Hepatocyte (in vitro differentiated cells): ENCODE results near the gene VEGFB. TPM values are rescaled to one million over a fixed set of nuclear protein-coding genes. Genes with fewer than 3 reads are reported as not detected.

ENCODE experiments used
- DNase-seq: peaks from one replicate; pipeline ENCODE4 v3.0.0-alpha.2; 2016; ENCODE audit warnings: low spot score
- H2AFZ ChIP-seq: fragments of 200-600 bp; sonication (generic); 2 replicates; pipeline ENCODE4 v1.6.0; 2016; ENCODE audit warnings: antibody characterized with exemption, mild to moderate bottlenecking
- H3K27ac ChIP-seq: fragments of 200-600 bp; sonication (generic); 2 replicates; pipeline ENCODE4 v1.5.1; 2016; ENCODE audit warnings: mild to moderate bottlenecking
- H3K27me3 ChIP-seq: fragments of 200-600 bp; sonication (generic); 2 replicates; pipeline ENCODE4 v1.6.1; 2016
- H3K36me3 ChIP-seq: fragments of 200-600 bp; sonication (generic); replicated peaks from 2 replicates; pipeline ENCODE4 v1.5.1; 2016; ENCODE audit warnings: low read depth; ENCODE audit not compliant: insufficient read depth
- H3K4me1 ChIP-seq: fragments of 200-600 bp; sonication (generic); 2 replicates; pipeline ENCODE4 v1.5.1; 2016; ENCODE audit warnings: mild to moderate bottlenecking, moderate library complexity; ENCODE audit not compliant: insufficient read depth
- H3K4me2 ChIP-seq: fragments of 200-600 bp; sonication (generic); 2 replicates; pipeline ENCODE4 v1.6.0; 2016
- H3K4me3 ChIP-seq: fragments of 200-600 bp; sonication (generic); 2 replicates; pipeline ENCODE4 v1.5.1; 2016; ENCODE audit warnings: mild to moderate bottlenecking
- H3K79me2 ChIP-seq: fragments of 200-600 bp; sonication (generic); 2 replicates; pipeline ENCODE4 v1.6.0; 2017; ENCODE audit warnings: mild to moderate bottlenecking
- H3K9me2 ChIP-seq: fragments of 200-600 bp; sonication (generic); replicated peaks from 2 replicates; pipeline ENCODE4 v1.6.0; 2017; ENCODE audit warnings: mild to moderate bottlenecking; ENCODE audit not compliant: insufficient read depth
- H3K9me3 ChIP-seq: fragments of 200-600 bp; sonication (generic); 2 replicates; pipeline ENCODE4 v1.5.1; 2016; ENCODE audit warnings: low read depth, mild to moderate bottlenecking
- H4K20me1 ChIP-seq: fragments of 200-600 bp; sonication (generic); 2 replicates; pipeline ENCODE4 v1.6.0; 2016; ENCODE audit warnings: mild to moderate bottlenecking; ENCODE audit not compliant: insufficient read depth, poor library complexity, severe bottlenecking
- CTCF ChIP-seq: fragments of 200-600 bp; sonication (generic); IDR thresholded peaks from 2 replicates; pipeline ENCODE4 v1.5.1; 2016; ENCODE audit warnings: antibody characterized with exemption, mild to moderate bottlenecking; ENCODE audit not compliant: poor library complexity
- EZH2 ChIP-seq: fragments of 200-600 bp; sonication (generic); IDR thresholded peaks from 2 replicates; pipeline ENCODE4 v1.6.1; 2016; ENCODE audit warnings: antibody characterized with exemption, mild to moderate bottlenecking, borderline replicate concordance
- EZH2phosphoT487 ChIP-seq: fragments of 200-600 bp; sonication (generic); IDR thresholded peaks from one replicate; pipeline ENCODE4 v1.6.1; 2018; ENCODE audit warnings: antibody characterized with exemption, mild to moderate bottlenecking, low read depth, moderate library complexity; ENCODE audit not compliant: unreplicated experiment, severe bottlenecking
- WGBS: methylation state at CpG from one replicate; pipeline ENCODE4 v1.1.6; 2016; ENCODE audit warnings: low lambda C conversion rate; ENCODE audit errors: missing lambda C conversion rate; 5-methylcytosine and 5-hydroxymethylcytosine counted together
- polyA plus RNA-seq: library from polyadenylated mRNA; unstranded; fragments of >200 nt; fragmentation: Nextera tagmentation; extraction: Ambion mirVana; gene quantifications from 2 replicates; pipeline ENCODE4 v1.2.1, GENCODE V29; 2016
- total RNA-seq: library from RNA; depleted of rRNA; stranded (reverse); fragments of >200 nt; gene quantifications from 2 replicates; pipeline ENCODE4 v1.2.3, GENCODE V29; 2014

The VEGFB gene
- total and polyA plus RNA-seq, 2 experiments from 2014 or later: 29.1 to 116 TPM

- TF ChIP-seq EZH2phosphoT487: no peak
- no peak for TF ChIP-seq EZH2
- TF ChIP-seq CTCF: no peak
- DNase-seq: no peak
- H3K9me2 ChIP-seq: no peaks in the 10 kb centered on the region
- no peaks in the 10 kb centered on the region for H4K20me1 ChIP-seq
- H3K4me1 ChIP-seq: peaks cover 14% of the 10 kb centered on the region
- peaks cover 18% of the 10 kb centered on the region for H3K79me2 ChIP-seq
- H3K27me3 ChIP-seq: no peaks in the 10 kb centered on the region
- no peaks in the 10 kb centered on the region for H3K9me3 ChIP-seq
- no peak overlapping the region for H2AFZ ChIP-seq
- 86% methylated on average over 15 of the region's 15 CpGs for WGBS
- no peak overlapping the region for H3K4me2 ChIP-seq
- H3K27ac ChIP-seq: no peak overlapping the region
- no peak overlapping the region for H3K4me3 ChIP-seq
- no peaks in the 10 kb centered on the region for H3K36me3 ChIP-seq
These were observed 40.8 kb downstream of the VEGFB start for GRCh38 chr11:64275031-64275800.

GRCh38 chr11:64275841-64276240 lies 41.5 kb downstream of the VEGFB start:
- no peak overlapping the region for H3K27ac ChIP-seq

GRCh38 chr11:64276653-64277431 lies 42.5 kb downstream of the VEGFB start:
- TF ChIP-seq CTCF (no peak), EZH2 (no peak), EZH2phosphoT487 (no peak)
- WGBS: 94% methylated on average over 17 of the region's 17 CpGs
- no peak for DNase-seq
- Histone ChIP-seq H3K4me3 (no peak overlapping the region), H3K36me3 (no peaks in the 10 kb centered on the region), H3K27ac (no peak overlapping the region), H3K4me1 (peaks cover 12% of the 10 kb centered on the region), H3K27me3 (no peaks in the 10 kb centered on the region), H3K9me3 (no peaks in the 10 kb centered on the region), H2AFZ (no peak overlapping the region), H4K20me1 (no peaks in the 10 kb centered on the region), H3K4me2 (no peak overlapping the region), H3K9me2 (no peaks in the 10 kb centered on the region), H3K79me2 (peaks cover 18% of the 10 kb centered on the region)

More at GRCh38 chr11:64275841-64276240, 41.5 kb downstream of the VEGFB start:
- Histone ChIP-seq H3K4me3 (no peak overlapping the region), H2AFZ (no peak overlapping the region), H3K27me3 (no peaks in the 10 kb centered on the region), H3K9me2 (no peaks in the 10 kb centered on the region), H3K36me3 (no peaks in the 10 kb centered on the region), H3K9me3 (no peaks in the 10 kb centered on the region), H3K79me2 (peaks cover 19% of the 10 kb centered on the region), H4K20me1 (no peaks in the 10 kb centered on the region), H3K4me1 (peaks cover 14% of the 10 kb centered on the region), H3K4me2 (no peak overlapping the region)
- DNase-seq: no peak
- TF ChIP-seq EZH2: no peak
- no peak for TF ChIP-seq EZH2phosphoT487
- no peak for TF ChIP-seq CTCF
- 86% methylated on average over 2 of the region's 2 CpGs for WGBS
